ENCODE results near the gene WDR59.
A peak's percentile ranks its signal among the peaks of the same experiment; 100 is the strongest.

Gene WDR59

DNA sequence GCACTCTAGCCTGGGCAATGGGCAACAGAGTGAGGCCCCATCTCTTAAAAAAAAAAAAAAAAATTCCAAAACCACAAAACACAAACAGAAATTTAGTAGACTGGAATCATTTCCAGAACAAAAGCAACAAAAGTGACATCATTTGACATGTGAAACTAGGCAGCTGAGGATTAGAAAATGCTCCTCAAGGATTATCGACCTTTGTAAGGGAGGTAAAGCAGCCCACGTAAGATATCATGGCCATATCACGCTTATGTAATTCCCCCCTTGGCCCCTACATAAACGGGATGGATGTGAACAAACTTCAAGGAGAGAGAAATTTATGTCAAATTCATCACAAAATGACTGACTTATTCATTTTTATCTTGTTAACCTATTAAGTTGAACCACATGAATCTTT, 83.3 kb downstream of the WDR59 start:
- no peak for DNase-seq

DNA sequence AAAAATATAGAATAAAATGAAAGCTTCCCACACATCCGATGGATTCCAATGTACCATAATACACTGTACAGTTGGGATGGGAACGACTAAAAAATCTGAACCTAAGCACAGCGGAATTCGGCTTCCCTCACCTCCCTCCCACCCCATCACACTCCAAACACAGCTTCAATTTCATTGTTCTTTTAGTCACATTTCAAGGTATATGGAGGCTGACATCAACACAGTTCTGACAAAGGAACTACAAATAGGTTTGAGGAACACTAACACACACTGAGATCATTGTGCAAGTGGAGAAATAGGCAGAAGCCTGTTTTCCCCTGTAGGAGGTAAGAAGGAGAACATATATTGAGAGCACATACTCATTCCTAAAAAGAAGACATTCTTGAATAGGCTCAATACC, 85.1 kb downstream of the WDR59 start:
- DNase-seq = peak; percentile 6

DNA sequence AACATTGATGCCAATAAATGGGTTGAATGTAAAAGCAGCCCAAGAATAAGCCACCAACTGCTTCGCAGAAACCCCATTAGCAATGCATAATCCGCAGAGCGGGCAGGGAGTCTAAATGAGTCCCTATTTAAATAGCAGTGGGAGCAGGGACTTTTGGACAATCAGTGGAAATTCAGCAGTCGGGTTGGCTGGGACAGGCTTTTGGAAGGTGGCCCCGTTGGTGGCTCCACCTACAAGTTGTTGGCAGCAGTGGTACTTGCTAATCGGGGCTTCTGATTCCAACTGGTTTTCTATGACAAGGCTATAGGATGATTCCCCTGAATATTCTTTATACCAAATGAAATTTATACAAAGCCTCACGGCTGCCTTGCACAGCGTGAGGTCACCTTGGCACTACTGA, 86.3 kb downstream of the WDR59 start:
- no peak for DNase-seq

DNA sequence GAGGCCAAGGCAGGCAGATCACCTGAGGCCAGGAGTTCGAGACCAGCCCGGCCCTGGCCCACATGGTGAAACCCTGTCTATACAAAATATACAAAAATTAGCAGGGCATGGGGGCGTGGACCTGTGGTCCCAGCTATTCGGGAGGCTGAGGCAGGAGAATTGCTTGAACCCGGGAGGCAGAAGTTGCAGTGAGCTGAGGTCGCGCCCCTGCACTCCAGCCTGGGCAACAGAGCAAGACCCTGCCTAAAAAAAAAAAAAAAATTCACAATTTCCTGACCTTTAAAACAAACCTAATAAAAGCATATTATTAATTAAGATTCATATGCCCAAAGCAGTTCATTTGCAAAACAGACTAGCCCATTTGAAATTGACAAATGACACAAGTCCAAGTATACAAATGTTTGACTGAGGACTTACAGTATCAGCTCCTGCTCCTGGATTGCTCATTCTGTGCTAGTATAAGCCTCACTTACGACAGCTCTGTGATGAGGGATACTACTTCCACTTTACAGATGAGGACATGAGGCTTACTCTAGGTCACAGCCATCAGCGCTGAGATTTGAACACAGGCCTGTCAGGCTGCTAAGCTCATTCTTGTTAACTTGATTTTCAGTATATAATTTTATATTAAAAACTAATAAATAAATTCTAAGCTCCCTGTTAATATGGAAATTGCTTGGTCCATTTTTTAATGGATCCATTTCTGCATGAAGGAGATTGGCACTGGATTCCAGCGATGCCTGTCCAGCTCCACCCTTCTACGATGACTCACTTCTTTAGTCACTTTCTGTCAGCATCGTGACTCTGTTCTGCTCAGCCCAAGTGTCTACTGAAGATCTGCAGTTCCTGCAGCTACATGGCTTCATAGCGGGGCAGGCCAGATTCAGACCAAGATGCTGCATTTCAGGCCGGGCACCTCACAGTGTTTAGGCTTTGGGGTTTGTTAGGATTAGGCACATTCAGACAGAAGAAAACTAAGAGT, 88.2 kb downstream of the WDR59 start:
- DNase-seq = peak; percentile 55

DNA sequence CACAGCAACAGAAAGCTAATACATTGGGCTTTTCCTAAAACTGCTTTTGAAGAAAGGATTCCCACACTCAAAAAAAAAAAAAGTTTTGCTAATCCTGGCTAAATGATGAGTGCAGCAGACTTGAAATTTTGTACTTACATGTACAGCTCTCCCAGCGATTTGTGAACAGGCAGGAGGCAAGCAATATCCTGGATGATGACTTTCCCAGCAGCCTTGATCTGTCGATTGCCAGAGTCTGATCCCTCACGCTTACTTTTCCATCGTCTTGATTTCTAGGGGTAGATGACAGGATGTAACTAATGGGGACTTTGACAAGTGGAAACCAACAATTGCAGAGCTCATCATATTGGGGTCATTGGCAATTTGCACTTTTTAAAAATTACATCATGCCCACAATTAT, 91.4 kb downstream of the WDR59 start:
- no peak for DNase-seq

DNA sequence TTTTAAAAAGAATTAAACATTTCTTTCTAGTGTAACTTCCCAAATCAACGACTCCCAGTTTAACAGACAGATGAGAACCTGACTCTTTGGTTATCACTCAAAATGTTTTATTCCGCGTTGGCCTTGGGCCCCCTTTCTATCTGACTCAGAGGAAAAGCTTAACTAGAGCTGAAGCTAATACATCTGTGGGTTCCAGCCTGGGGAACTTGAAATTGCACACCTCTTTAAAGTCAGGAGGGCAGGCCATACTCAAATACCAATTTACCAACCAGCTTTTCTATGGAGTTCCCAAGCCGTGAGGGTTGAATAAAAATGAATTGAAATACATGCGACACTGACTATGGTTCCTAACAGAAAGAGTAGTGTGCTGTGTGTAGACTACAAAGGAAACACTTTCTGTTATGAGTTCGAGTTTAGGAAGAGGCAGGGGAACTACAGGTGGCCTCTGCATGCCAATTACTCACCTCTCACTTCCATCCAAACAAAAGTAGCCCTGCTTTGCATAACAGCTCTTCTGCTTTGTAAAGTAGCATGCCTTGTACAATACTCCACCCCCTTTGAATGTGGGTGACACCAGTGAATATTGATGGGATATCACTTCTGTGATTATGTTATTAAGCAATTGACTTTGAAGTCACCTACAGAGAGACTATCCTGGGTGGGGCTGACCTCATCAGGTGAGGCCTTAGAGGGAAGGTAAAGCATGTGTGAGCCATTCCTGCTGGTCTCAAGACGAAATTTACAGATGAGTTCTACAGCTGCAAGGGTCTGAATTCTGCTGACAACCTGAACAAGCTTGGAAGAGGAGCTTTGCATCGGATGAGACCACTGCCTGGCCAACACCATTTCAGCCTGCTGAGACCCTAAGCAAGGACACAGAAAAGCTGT, 92.1 kb downstream of the WDR59 start:
- no peak for DNase-seq

DNA sequence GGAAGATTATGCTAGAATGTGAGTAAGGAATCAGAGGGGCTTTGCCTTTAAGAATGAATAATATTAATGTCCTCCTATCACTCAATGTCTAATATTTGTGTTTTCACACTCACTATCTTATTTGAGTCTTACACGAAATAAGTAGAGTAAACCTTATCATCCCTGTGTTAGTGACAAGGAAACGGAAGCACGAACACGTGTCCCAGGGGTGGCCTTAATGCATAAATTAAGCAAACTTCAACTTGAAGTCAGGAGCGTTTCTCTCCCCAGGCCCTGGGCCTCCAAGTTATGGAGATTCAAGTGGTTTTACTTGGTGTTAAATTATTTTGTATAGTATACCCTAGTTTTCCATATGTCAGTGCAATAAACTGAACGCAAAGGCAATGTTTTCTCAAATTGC, 96.0 kb downstream of the WDR59 start:
- no peak for DNase-seq

DNA sequence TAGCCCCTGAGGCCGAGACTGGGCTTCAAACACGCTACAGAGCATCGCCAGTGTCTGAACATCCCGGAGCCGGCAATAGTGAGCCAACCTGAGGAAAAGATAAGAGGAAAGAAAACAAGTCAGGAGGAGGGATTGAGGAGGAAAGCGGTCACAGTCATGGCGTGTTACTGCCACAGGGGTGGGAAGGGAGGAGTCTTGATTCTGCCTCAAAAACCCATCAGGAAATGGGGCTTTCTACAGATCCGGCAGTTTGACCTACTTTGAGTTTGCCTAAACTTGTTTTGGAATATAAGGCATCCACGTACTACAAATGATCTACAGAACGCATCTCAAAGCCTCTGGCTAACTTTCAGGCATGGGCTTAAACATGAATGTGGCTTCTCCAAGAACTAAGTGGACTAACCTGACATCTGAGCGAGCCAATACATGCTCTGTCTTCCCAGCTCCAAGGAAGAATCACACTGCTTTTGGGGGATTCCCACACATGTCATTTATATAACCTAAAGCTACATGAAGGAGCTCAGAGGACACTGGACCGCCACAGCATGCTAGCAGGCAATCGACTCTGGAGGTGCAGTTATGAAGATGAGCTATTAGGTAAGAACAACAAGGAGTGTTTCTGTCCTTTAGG, 96.6 kb downstream of the WDR59 start:
- DNase-seq = no peak

DNA sequence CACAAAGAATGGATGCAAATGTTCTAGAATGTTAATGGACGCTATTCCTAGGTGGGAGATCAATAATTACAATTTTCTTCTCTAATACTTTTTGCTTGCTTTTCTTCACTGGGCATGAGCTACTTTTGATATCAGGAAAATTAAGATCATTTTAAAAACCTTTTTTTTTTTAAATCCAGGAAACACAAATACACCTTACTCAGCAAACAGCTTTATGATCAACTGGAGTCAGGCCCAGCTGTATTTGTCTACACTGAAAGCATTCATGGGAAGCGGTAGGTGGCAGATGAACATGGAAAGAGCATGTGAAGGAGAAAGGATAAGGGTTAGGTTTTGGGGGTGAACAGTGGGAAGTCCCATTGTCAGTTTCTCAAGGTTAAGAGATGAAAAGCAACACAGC, 97.8 kb downstream of the WDR59 start:
- no peak for DNase-seq

DNA sequence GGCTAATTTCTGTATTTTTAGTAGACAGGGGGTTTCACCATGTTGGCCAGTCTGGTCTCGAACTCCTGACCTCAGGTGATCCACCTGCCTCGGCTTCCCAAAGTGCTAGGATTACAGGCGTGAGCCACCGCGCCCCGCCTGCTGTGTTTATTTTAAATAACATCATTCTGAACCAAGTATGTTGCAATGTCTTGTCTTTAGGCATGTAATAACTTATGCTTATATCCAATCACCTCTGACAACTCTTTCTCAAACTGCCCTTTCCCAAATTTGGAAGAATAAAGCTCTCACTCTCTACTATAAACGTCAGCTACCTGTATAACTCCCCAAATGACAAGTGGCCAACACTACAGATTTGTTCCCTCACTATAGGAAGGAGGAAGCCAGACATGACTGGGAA, 107.2 kb downstream of the WDR59 start:
- DNase-seq = no peak

DNA sequence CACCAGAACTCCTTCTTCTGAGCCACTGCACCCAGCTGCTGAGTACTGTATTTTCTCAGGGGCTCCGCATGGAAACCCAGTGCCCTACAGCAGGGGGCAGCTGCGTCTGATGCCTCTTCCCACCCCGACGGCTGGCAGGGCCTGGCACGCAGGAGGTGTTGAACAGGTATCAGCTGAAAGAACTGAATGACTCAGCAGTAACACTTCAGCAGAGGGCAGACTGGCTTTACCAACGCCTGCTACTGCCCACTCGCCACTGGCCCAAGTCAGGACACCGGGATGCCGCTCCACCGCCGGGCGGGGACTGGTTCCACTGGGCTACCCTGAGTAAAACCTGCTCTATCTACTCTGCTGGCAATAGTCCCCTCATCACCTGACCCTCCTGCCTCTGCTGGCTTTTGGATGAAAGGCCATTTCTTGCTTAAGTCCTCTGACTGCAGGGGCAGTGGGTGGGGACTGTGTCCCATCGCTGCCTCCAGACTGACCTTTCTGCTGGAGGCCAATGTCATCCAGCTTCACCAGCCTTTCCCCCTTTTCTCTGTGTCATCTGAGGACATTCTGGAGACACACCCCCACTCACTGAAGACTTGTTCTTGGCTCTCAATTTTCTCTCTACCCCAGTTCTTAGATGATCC, 109.9 kb downstream of the WDR59 start:
- DNase-seq = peak; percentile 42

DNA sequence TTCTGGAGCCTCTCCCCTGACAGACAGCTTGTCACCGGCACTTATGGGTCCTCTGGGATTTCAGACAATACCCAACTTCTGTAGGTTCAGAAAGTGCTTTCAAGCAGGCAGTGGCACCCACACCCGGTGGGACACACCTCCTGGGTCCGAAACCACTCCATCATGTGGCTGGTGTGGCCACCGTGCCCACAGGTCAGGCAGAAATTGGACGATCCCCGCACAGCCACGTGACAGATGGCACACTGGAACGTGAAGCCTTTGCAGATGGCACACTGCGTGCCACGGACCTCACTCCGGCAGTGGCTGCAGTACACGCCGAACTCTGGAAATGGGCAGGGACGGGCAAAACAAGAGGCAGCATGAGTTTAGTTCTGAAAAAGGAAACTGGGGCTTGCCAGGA, 110.8 kb downstream of the WDR59 start:
- DNase-seq = no peak

DNA sequence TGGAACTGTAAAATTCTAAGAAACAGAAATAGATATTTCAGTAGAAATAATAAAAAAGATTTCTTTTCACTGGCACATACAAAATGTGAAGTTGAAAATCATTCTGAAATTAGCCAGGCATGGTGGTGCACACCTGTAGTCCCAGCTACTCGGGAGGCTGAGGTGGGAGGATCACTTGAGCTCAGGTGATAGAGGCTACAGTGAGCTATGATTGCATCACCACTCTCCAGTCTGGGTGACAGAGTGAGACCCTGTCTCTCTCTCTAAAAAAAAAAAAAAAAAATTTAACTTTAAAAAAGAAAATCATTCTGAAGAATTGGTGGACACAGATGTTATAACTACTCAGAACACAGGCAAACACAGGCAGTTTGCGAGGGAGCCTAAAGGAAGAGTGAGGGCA, 112.6 kb downstream of the WDR59 start:
- DNase-seq = no peak

DNA sequence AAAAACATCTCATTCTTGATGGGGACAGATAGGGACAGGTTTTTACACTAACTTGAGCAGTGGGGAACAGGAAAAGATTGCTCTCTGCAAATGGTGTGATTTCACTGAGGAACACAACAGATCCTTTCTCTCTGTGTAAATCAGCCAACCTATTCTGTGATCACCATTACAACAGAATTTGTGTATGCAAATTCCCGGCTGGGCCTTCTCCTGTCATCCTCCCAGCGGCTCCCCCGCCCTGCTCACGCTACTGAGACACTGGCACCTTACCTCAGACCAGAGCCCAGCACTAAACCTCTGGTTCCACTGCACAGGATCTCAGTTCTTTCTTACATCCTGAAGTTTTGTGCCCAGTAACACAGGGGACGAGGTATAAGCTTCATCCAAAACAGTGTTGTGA, 113.3 kb downstream of the WDR59 start:
- DNase-seq = no peak

DNA sequence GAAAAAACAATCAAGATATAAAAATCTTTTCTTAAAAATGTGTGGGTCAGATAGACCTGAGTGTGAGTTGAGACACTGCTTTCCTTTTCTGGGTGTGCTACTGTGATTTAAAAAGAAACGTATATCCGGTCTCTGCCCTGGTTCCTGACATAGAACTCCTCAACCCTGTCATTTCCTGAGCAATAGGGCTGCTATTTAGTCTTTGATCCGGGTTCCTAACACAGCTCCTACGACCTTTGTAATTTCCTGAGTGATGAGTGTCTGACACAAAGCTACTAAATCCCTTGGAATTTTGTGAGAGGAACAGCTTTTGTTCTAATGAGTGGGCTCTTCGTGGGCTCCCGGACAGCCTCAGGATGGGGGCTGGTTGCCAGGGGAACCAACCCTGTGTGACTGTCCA, 116.4 kb downstream of the WDR59 start:
- DNase-seq = no peak

DNA sequence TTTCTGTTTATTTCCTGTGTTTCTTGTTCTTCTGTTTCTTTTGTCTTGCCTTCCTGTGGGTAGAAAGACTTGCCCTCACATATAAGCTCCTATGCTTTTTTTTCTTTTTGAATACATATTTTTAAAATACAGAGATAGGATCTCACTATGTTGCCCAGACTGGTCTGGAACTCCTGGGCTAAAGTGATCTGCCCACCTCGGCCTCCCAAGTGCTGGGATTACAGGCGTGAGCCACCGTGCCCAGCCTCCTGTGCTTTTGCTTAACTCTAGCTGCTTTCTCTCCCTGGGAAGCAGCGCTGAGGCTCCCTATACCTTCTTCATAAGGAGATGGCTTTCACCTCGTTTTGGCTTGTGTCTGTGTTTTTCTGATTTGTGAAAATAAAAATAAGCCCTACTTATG, 116.9 kb downstream of the WDR59 start:
- no peak for DNase-seq

DNA sequence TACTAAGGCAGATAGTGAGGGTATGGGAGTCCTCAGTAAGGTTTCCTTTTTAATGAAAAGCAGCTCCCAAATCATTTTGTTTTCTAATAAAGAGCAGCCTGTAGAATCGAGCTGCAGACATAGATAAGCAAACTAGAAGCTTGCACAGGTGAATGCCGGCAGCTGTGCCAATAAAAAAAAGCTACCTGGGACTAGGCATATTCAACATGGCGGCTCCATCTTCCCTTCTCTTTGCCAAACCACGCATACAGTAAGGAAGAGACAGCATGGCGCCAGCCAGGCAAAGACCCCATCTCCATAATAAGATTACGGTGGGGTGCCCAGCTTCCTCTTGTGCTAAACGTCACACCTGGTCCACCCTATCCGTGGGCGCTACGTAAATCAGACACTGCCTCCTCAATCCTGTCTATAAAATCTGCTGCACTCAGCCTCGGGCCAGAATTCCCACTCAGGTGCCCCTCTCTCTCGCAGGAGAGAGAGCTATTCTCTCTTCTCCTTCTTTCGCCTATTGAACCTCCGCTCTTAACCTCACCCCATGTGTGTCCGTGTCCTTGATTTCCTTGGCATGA, 117.6 kb downstream of the WDR59 start:
- no peak for DNase-seq

DNA sequence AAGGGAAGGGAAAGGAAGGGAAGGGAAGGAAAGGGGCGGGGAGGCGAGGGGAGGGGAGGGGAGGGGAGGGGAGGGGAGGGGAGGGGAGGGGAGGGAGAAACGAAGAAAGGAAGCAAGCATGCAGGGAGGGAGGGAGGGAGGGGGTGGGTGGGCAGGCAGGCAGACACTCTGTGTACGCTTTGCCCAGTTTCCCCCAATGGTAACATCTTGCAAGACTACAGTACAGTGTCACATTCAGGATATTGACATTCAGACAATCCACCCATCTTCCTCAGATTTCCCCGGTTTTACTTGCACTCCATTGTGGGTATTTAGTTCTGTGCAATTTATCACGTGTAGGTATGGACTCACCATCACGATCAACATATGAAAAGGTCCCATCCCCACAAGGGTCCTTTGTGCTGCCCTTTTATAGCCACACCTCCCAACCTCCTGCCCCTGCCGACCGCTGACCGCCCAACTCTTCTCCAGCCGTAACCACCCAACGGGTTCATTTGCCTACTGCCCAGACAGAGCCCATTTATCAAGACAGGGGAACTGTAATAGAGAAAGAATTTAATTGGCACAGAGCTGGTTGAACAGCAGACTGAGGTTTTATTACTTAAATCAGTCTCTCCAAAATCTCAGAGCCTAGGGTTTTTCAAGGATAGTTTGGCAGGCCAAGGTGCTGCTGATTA, 118.9 kb downstream of the WDR59 start:
- DNase-seq = no peak

DNA sequence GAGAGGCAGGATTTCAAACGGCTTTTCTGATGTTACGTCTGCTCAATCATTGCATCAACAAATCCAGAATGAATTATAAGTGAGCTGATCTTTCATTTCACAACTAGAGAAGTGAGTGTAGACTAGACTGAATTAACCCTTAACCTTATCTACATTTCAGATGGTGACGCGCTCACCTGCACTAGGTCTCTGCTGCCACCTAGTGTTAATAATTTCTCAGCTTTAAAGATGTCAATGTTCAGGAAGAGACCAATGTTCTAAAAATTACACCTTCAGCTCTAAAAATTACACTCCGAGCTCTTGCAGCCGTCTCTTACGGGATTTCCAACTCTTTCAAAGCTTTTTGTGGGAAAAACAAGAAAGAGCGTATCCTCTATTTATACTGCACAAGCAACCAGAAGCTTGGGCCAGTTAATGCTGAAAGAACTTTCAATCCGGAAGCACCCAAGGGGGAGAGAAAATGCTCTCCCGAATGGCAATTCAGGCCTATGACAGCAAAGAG, 122.1 kb downstream of the WDR59 start:
- peak; percentile 61 for DNase-seq

DNA sequence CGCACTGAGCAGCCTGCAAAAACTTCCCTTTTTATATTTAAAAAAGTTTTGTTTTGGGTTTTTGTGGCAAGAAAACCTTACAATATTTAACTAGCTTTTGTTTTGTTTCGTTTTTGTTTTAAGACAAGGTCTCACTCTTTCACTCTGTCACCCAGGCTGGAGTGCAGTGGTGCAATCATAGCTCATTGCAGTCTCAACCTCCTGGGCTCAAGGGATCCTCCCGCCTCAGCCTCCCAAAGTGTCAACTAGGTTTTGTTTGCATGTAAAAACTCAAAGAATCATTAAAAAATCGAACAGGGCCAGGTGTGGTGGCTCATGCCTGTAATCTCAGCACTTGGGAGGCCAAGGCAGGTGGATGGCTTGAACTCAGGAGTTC, 132.4 kb downstream of the WDR59 start:
- DNase-seq = no peak

DNA sequence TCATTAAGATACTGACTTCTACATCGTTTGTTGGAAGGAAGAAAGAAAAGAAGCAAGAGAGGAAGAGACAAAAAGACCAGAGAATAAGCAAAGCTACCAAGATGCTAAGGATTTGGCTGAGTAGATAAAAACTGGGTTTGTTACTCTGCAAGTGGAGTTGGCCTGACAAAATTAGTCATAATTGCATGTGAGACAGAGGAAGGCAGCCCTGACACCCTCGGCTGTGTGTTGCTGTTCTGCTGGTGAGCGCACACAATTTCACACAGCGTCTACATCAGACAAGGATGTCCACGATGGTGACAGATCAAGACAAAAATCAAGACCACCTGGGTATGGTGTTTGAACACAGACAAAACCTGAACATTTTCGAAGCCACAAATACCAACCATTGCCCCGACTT, 134.9 kb downstream of the WDR59 start:
- no peak for DNase-seq

DNA sequence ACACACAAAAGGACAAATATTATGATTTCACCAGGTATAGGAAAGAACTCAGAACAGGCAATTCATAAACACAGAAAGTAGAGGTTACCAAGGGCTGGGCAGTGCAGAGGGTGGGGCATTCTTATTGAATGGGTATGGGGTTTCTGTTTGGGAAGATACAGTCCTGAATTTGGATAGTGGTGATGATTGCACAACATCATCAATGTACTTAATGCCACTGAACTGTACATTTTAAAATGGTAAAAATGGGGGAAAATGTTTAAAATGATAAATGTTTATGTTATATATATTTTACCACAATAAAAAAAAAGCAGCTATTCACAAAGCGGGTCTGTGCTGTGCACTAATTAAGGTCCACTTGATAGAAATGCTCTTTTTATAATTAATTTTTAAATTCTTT, 137.7 kb downstream of the WDR59 start:
- no peak for DNase-seq

Measured in suppressor macrophage treated with lipopolysaccharide for 4 hours (primary cell).